ENCODE results near the gene SKIDA1. TPM values are rescaled to one million over a fixed set of nuclear protein-coding genes. Genes with fewer than 3 reads are reported as not detected.

Gene SKIDA1
- total and polyA plus RNA-seq, 12 donors, result 0.64 to 3.5 (median 2.4) TPM

DNA sequence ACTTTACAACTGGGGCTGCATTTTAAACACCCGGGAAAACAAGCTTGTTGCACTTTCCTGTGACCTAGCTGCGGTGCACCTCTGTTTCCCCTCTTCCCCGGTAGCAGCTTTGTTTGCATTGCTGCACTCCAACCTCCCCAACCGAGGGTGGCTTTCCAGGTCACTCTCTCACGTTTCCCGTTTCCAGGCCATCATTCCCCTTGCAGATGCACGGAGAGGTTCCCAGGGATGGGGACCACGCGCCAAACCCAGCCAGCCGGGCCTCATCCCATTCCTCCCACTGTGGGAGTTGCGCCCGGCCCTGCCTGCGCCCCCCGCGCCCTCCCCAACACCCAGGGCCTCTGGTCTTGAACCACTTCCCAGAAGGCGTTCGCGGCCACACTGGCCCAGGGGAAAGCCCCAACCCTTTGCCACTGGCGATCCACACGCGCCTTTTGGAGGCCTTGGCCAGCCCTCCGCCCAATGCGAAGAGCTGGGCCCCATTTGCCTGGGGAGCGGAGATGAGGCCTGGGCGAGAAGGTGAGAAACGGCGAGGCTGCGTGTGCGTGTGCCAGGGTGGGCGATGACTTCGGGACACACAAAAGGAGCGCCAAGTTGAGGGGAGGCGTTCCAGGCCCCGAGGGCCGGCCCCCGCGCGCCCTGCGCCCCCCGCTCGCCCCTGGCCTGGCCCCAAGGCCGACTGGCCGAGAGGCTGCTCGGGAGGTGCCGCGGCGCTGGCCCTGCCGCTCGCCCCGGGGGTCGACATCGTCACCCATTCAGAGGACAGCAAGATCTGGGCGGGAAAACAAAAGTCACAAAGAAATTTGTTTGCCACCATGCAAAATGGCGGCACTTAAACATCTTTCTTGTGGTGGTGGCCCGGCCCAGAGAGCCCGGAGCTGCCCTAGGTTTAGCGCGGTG, 15.9 kb downstream of the SKIDA1 start:
- WGBS, 4 donors, result 70 to 77% (median 76%) methylated on average over 44 to 58 of the region's 58 CpGs
- Histone ChIP-seq H3K4me1 (replicated peaks in 1 of 2) (peaks cover 0 to 5% of the 10 kb centered on the region in 2 donors), H3K27me3 (no peaks in the 10 kb centered on the region), H3K9me3 (replicated peaks in 1 of 3) (no peaks in the 10 kb centered on the region), H3K27ac (no peak overlapping the region), H3K36me3 (replicated peaks in 1 of 2) (no peaks in the 10 kb centered on the region), H3K4me3 (peak overlapping the region in 2 of 4 donors; percentile 40 to 49)
- intact Hi-C loops (cut with DNase I), result loop anchor here in 1 of 2 donors (5.0 kb wide), 1 partner anchor 448 kb away; no protein-coding TSS in a partner anchor
- no peak for TF ChIP-seq POLR2A (IDR thresholded peaks at IDR 0.05)
- TF ChIP-seq, protein P1, sequence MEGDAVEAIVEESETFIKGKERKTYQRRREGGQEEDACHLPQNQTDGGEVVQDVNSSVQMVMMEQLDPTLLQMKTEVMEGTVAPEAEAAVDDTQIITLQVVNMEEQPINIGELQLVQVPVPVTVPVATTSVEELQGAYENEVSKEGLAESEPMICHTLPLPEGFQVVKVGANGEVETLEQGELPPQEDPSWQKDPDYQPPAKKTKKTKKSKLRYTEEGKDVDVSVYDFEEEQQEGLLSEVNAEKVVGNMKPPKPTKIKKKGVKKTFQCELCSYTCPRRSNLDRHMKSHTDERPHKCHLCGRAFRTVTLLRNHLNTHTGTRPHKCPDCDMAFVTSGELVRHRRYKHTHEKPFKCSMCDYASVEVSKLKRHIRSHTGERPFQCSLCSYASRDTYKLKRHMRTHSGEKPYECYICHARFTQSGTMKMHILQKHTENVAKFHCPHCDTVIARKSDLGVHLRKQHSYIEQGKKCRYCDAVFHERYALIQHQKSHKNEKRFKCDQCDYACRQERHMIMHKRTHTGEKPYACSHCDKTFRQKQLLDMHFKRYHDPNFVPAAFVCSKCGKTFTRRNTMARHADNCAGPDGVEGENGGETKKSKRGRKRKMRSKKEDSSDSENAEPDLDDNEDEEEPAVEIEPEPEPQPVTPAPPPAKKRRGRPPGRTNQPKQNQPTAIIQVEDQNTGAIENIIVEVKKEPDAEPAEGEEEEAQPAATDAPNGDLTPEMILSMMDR (IDR thresholded peaks at IDR 0.05), result no peak
- DNase-seq, result no peak

DNA sequence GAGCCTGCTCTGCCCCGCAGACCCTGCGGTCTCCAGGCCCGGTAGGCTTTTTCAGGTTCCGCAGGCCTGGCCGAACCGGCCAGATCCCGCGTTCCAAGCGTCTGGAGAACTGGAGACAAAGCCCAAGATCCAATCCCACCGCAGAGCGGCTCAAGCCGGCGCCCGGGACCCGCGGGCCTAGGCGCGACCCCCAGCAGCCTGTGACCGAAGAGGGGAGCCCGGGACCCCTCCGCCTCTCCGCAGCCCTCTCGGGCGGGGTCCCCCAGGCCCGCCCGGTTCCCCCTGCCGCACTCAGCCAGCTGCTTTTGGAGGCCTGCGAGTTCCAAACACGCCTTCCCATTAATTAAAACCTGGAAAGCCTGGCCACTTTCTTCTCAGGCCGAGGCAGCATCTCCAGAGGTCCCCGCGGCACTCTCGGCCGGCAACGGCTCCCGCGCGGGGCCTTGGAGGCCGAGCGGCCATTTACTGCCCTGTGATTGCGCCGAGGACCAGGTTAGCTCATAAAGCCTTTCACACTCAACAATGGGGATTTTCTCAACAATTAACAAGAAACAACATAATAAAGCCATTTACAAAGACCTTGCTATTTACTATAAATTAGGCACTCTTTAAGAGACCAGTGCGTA, 16.7 kb downstream of the SKIDA1 start:
- no peak for TF ChIP-seq POLR2A (IDR thresholded peaks at IDR 0.05)
- TF ChIP-seq, protein P1 (IDR thresholded peaks at IDR 0.05), result no peak
- Histone ChIP-seq H3K27ac (no peak overlapping the region), H3K4me1 (replicated peaks in 1 of 2) (no peaks in the 10 kb centered on the region), H3K9me3 (replicated peaks in 1 of 3) (no peaks in the 10 kb centered on the region), H3K4me3 (no peak overlapping the region), H3K27me3 (no peaks in the 10 kb centered on the region), H3K36me3 (replicated peaks in 1 of 2) (no peaks in the 10 kb centered on the region)
- no peak for DNase-seq
- WGBS, 4 donors, result 81 to 96% (median 90%) methylated on average over 39 to 43 of the region's 43 CpGs
- intact Hi-C loops (cut with DNase I), result loop anchor here in 1 of 2 donors (5.0 kb wide), 1 partner anchor 448 kb away; no protein-coding TSS in a partner anchor

DNA sequence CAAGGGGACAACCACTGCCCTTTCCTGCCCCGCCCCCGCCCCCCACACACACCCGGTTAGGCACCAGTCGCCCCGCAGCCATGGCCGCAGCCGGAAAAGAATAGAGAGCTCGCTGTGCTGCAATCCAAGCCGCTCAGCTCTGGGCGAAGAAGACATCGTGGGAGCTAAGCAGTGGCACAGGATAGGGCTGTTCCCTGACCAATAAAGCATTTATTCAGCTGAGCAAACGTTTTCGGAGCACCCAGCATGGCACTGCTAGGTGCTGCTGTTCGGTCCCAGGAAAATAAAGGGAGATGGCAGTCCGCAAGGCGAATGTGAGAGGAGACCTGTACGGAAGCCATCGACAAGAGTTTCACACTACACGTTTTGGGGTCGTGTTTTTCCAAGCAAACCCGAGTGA, 18.3 kb downstream of the SKIDA1 start:
- H3K4me1 ChIP-seq (replicated peaks in 1 of 2), result no peaks in the 10 kb centered on the region
- H3K36me3 ChIP-seq (replicated peaks in 1 of 2), result no peaks in the 10 kb centered on the region
- H3K4me3 ChIP-seq, result no peak overlapping the region
- H3K27me3 ChIP-seq, result no peaks in the 10 kb centered on the region
- no peak for DNase-seq
- intact Hi-C loops (cut with DNase I), result loop anchor here in 1 of 2 donors (5.0 kb wide), 1 partner anchor 450 kb away; no protein-coding TSS in a partner anchor
- TF ChIP-seq POLR2A (IDR thresholded peaks at IDR 0.05), result no peak
- TF ChIP-seq, protein P1 (IDR thresholded peaks at IDR 0.05), result no peak
- H3K9me3 ChIP-seq (replicated peaks in 1 of 3), result no peaks in the 10 kb centered on the region
- 81 to 91% (median 86%) methylated on average over 21 of the region's 21 CpGs for WGBS, 4 donors
- H3K27ac ChIP-seq, result no peak overlapping the region

DNA sequence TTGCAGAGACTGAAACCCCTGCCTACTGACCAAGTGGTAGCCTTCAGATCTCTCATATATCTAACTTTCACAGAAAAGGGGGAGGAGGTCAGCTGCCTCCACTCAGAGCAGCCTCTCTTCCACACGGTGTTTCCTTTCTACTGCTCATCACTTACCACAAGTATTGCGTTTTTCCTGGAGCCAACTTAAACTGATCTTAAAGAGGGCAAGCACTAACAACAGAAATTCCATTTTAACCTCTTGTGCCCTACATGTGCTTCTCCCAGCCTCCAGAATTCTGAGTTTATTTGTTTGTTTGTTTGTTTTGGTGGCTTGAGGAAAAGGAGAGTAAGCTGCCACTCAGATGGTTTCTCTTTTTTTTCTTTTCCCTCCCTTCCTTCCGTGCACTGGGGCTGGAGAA, 19.1 kb downstream of the SKIDA1 start:
- H3K4me1 ChIP-seq (replicated peaks in 1 of 2), result no peaks in the 10 kb centered on the region
- H3K9me3 ChIP-seq (replicated peaks in 1 of 3), result no peaks in the 10 kb centered on the region
- no peak for DNase-seq
- H3K4me3 ChIP-seq, result no peak overlapping the region
- TF ChIP-seq, protein P1 (IDR thresholded peaks at IDR 0.05), result no peak
- no peak for TF ChIP-seq POLR2A (IDR thresholded peaks at IDR 0.05)
- no peaks in the 10 kb centered on the region for H3K36me3 ChIP-seq (replicated peaks in 1 of 2)
- no peak overlapping the region for H3K27ac ChIP-seq
- intact Hi-C loops (cut with DNase I), result loop anchor here in 1 of 2 donors (5.0 kb wide), 1 partner anchor 451 kb away; no protein-coding TSS in a partner anchor
- 63 to 77% (median 72%) methylated on average over 3 of the region's 3 CpGs for WGBS, 4 donors
- H3K27me3 ChIP-seq, result no peaks in the 10 kb centered on the region

All from adrenal gland (tissue), 12 donors.